RWPE2 (cell line): ENCODE data around the gene PGS1.
"Not testable (repeated sequence)": the region's sequence is repeated elsewhere in the genome, so short reads cannot be mapped to it uniquely, and the experiment has no call there.

Experiments used
- ATAC-seq: fragments of 200-7000 bp; cut with Tn5 transposase; 3 replicates; pipeline ENCODE4 v1.9.1; 2021; ENCODE audit warnings: low read depth
- DNase-seq: peaks from one replicate; pipeline ENCODE4 v3.0.0-alpha.2; 2020; ENCODE audit warnings: low spot score
- H3K27ac ChIP-seq: fragments of 450-650 bp; 2 replicates; pipeline ENCODE4 v1.5.1; 2017; ENCODE audit warnings: mild to moderate bottlenecking; ENCODE audit not compliant: poor library complexity, severe bottlenecking
- H3K27me3 ChIP-seq: fragments of 250-450 bp; sonication (Bioruptor Pico); 2 replicates; pipeline ENCODE4 v1.5.1; 2021; ENCODE audit warnings: mild to moderate bottlenecking, moderate library complexity; ENCODE audit not compliant: insufficient read depth, poor library complexity, severe bottlenecking
- H3K36me3 ChIP-seq: fragments of 250-450 bp; sonication (Bioruptor Pico); 2 replicates; pipeline ENCODE4 v1.5.1; 2020; ENCODE audit warnings: low read depth, mild to moderate bottlenecking, moderate library complexity
- H3K4me1 ChIP-seq: fragments of 250-450 bp; sonication (Bioruptor Pico); 2 replicates; pipeline ENCODE4 v1.5.1; 2021; ENCODE audit warnings: mild to moderate bottlenecking, moderate library complexity; ENCODE audit not compliant: insufficient read depth, poor library complexity, severe bottlenecking
- H3K4me3 ChIP-seq: fragments of 250-450 bp; sonication (Bioruptor Pico); 2 replicates; pipeline ENCODE4 v1.5.1; 2021; ENCODE audit warnings: mild to moderate bottlenecking, moderate library complexity; ENCODE audit not compliant: severe bottlenecking
- H3K9me3 ChIP-seq: fragments of 250-450 bp; sonication (Bioruptor Pico); 2 replicates; pipeline ENCODE4 v1.5.1; 2021; ENCODE audit warnings: mild to moderate bottlenecking, moderate library complexity; ENCODE audit not compliant: severe bottlenecking
- TF ChIP-seq, protein P1 (sequence below): fragments of 450-650 bp; IDR thresholded peaks from one replicate; pipeline ENCODE4 v1.5.1; 2017; ENCODE audit warnings: mild to moderate bottlenecking, moderate library complexity; ENCODE audit not compliant: poor library complexity, severe bottlenecking

PGS1 gene, protein sequence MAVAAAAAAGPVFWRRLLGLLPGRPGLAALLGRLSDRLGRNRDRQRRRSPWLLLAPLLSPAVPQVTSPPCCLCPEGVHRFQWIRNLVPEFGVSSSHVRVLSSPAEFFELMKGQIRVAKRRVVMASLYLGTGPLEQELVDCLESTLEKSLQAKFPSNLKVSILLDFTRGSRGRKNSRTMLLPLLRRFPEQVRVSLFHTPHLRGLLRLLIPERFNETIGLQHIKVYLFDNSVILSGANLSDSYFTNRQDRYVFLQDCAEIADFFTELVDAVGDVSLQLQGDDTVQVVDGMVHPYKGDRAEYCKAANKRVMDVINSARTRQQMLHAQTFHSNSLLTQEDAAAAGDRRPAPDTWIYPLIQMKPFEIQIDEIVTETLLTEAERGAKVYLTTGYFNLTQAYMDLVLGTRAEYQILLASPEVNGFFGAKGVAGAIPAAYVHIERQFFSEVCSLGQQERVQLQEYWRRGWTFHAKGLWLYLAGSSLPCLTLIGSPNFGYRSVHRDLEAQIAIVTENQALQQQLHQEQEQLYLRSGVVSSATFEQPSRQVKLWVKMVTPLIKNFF

DNA sequence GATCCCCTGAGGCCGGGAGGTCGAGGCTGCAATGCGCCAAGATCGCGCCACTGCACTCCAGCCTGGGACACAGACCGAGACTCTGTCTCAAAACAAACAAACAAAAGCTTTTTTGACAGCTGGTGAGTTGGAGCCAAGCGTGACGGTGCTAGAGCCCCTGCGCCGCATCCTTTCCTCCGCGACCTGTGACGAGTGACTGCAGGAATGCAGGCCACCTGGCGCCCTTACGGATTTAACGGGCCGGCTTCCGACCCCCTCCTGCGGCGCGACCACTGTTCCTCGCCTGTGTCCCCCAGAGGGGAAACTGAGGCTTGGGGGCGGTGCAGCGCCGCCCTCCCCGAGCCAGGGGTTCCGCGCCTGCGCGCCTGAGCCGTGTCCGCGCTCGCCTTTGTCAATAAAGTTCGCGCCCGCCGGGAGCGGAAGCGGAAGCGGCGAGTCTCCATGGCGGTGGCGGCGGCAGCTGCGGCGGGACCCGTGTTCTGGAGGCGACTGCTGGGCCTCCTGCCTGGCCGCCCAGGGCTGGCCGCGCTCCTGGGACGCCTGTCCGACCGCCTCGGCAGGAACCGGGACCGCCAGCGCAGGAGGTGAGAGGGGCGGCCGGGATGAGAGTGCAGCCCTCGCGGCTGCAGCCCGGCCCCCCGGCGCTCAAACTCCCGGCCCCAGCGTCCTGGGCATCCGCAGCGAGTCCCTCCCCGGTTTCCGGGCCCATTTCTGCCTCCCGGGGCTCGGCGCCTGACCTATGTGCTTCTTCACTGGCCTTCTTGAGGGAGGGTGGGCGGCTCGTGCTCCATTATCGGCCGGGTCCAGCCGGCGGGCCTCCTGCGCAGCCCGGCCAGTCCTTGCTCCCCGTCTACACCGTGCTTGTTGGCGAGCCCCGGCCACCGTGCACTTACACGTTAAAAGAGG is at the start of gene PGS1:
Gene PGS1, plus strand, starts transcription at position 425 of the 906 bp plus-strand sequence. Its CDS starts 17 bp downstream, at position 442.
- peak; percentile 40 for ATAC-seq
- Histone ChIP-seq H3K9me3 (no peaks in the 10 kb centered on the region), H3K4me3 (peak within 1 kb of the TSS; percentile 95), H3K27ac (peak within 1 kb of the TSS; percentile 87), H3K4me1 (peaks cover 52% of the 10 kb centered on the region), H3K36me3 (peaks cover 13% of the 10 kb centered on the region), H3K27me3 (no peaks in the 10 kb centered on the region)
- TF ChIP-seq, protein P1, sequence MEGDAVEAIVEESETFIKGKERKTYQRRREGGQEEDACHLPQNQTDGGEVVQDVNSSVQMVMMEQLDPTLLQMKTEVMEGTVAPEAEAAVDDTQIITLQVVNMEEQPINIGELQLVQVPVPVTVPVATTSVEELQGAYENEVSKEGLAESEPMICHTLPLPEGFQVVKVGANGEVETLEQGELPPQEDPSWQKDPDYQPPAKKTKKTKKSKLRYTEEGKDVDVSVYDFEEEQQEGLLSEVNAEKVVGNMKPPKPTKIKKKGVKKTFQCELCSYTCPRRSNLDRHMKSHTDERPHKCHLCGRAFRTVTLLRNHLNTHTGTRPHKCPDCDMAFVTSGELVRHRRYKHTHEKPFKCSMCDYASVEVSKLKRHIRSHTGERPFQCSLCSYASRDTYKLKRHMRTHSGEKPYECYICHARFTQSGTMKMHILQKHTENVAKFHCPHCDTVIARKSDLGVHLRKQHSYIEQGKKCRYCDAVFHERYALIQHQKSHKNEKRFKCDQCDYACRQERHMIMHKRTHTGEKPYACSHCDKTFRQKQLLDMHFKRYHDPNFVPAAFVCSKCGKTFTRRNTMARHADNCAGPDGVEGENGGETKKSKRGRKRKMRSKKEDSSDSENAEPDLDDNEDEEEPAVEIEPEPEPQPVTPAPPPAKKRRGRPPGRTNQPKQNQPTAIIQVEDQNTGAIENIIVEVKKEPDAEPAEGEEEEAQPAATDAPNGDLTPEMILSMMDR = no peak
- DNase-seq = no peak

DNA sequence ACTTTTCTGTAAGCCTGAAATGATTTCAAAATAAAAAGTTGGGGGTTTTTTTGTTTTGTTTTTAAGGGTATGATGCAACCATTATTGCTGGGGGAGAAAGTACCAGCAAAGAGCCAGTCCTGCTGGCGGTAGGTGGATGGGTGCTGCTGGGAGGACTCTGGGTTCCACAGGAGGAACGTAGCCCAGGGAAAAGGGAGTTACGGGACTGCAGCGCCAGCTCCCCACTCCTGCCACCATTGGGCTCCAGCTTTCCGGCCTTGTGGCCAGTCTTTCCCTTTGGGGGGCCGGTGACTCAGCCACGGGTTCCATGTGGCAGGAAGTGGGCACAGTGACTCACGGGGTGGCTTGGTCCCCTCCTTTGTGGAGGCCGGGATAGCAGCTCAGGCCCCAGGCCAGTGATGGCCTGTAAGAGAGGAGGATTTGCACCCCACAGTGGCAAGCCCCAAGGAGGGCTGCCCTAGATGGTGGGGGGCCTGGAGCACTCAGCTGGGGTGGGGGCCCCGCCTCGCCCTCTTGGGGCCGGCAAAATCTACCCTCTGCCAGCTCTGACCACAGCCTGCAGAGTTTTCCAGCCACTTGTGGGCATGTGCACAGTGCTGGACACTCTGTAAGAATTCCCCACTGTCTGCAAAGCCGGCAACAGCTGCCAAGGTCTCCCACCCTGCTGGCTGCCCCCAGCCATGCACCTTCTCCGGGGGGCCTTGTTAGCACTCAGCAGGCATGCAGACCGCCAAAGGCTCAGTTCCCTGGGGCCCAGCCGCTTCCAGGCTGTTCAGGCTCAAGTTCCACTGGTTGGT is 49.0 kb upstream of the PGS1 start:
- ATAC-seq (peak; percentile 60), DNase-seq (no peak)
- Histone ChIP-seq H3K4me1 (peaks cover 31% of the 10 kb centered on the region), H3K36me3 (no peaks in the 10 kb centered on the region), H3K27ac (peak overlapping the region; percentile 64), H3K4me3 (no peak overlapping the region), H3K27me3 (no peaks in the 10 kb centered on the region), H3K9me3 (no peaks in the 10 kb centered on the region)
- TF ChIP-seq, protein P1 = no peak

DNA sequence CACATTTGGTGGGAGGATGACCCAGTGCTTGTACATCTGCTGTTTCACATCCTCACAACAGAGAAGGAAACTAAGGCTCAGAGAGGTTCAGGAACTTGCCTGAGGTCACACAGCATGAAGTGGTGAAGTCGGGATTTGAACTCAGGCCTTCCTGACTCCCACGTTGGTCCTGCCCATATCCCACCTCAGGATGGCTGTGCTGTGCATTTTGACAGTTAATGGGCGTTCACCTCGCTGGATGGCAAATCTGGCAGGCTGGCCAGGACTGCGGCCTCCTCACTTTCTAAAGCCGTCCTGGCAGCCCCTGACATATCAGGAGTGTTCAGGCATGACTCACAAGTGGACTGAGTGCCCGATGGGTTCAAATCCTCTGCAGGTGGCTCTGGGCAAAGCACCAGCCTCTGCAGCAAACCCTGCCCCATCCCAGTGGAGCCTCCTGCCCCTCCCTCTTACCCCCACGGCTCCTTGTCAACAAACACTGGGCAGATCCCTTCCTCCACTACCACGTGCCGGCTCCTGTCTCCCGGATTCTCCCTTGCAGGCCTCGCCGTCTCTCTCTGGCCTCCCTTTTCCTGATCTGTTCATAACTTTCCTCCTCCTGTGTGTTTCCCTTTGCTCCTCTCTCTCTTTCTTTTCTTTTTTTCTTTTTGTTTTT is 47.8 kb upstream of the PGS1 start:
- H3K27ac ChIP-seq = peak overlapping the region; percentile 64
- H3K9me3 ChIP-seq = no peaks in the 10 kb centered on the region
- H3K27me3 ChIP-seq = no peaks in the 10 kb centered on the region
- TF ChIP-seq, protein P1 = no peak
- no peak overlapping the region for H3K4me3 ChIP-seq
- DNase-seq (no peak), ATAC-seq (no peak)
- H3K4me1 ChIP-seq = peaks cover 38% of the 10 kb centered on the region
- H3K36me3 ChIP-seq = no peaks in the 10 kb centered on the region

DNA sequence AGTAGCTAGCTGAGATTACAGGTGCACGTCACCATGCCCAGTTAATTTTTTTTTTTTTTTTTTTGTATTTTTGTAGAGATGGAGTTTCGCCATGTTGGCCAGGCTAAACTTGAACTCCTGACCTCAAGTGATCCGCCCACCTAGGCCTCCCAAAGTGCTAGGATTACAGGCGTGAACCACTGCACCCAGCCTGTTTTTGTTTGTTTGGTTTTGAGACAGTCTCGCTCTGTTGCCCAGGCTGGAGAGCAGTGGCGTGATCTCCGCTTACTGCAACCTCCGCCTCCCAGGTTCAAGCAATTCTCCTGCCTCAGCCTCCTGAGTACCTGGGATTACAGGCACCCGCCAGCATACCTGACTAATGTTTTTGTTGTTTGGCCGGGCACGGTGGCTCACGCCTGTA is 47.1 kb upstream of the PGS1 start:
- peaks cover 38% of the 10 kb centered on the region for H3K4me1 ChIP-seq
- H3K9me3 ChIP-seq, DNase-seq, H3K36me3 ChIP-seq, ATAC-seq, H3K27me3 ChIP-seq, H3K4me3 ChIP-seq, H3K27ac ChIP-seq: not testable (repeated sequence)
